Measurements from ENCODE around the gene PPP1R16B. TPM values are rescaled to one million over a fixed set of nuclear protein-coding genes. Genes with fewer than 3 reads are reported as not detected.
A peak's percentile ranks its signal among the peaks of the same experiment; 100 is the strongest.

Gene PPP1R16B
- total RNA-seq, 6 experiments from 2014 or later, result 0.62 to 4.0 (median 2.3) TPM

GRCh38 chr20:38787870-38788269, 17.6 kb upstream of the PPP1R16B start:
- ATAC-seq (no peak), DNase-seq (no peak)
- no peak for TF ChIP-seq CTCF (IDR thresholded peaks at IDR 0.05)
- TF ChIP-seq POLR2A (IDR thresholded peaks at IDR 0.05), result no peak
- Histone ChIP-seq H3K4me1 (peaks cover 0 to 2% (median 0%) of the 10 kb centered on the region in 4 donors), H3K27me3 (no peaks in the 10 kb centered on the region), H3K9me3 (no peaks in the 10 kb centered on the region), H3K4me3 (no peak overlapping the region), H3K36me3 (no peaks in the 10 kb centered on the region), H3K27ac (no peak overlapping the region)
- intact Hi-C loops (cut with DNase I), result no loop called here
- WGBS (ENCODE audit: insufficient coverage, low coverage, low lambda C conversion rate, missing lambda C conversion rate), result 78% methylated on average over 3 of the region's 7 CpGs

GRCh38 chr20:38789503-38790199, 15.8 kb upstream of the PPP1R16B start:
- intact Hi-C loops (cut with DNase I), result no loop called here
- H3K27ac ChIP-seq, result no peak overlapping the region
- TF ChIP-seq CTCF (IDR thresholded peaks at IDR 0.05) (no peak), POLR2A (IDR thresholded peaks at IDR 0.05) (no peak)
- H3K36me3 ChIP-seq, result no peaks in the 10 kb centered on the region
- DNase-seq, result no peak
- no peaks in the 10 kb centered on the region for H3K27me3 ChIP-seq
- no peaks in the 10 kb centered on the region for H3K9me3 ChIP-seq
- H3K4me1 ChIP-seq, result no peaks in the 10 kb centered on the region
- 84% methylated on average over 7 of the region's 7 CpGs for WGBS (ENCODE audit: insufficient coverage, low coverage, low lambda C conversion rate, missing lambda C conversion rate)
- H3K4me3 ChIP-seq, result no peak overlapping the region
- ATAC-seq, result no peak

GRCh38 chr20:38790200-38791053, 15.1 kb upstream of the PPP1R16B start:
- Histone ChIP-seq H3K9me3 (no peaks in the 10 kb centered on the region), H3K4me1 (no peaks in the 10 kb centered on the region), H3K4me3 (no peak overlapping the region), H3K36me3 (no peaks in the 10 kb centered on the region), H3K27me3 (no peaks in the 10 kb centered on the region), H3K27ac (no peak overlapping the region)
- TF ChIP-seq POLR2A (IDR thresholded peaks at IDR 0.05) (no peak), CTCF (IDR thresholded peaks at IDR 0.05) (peak; percentile 33 to 68 (median 56))
- DNase-seq, result no peak
- WGBS (ENCODE audit: insufficient coverage, low coverage, low lambda C conversion rate, missing lambda C conversion rate), result 27% methylated on average over 14 of the region's 16 CpGs
- ATAC-seq, result peak in 3 of 4 donors; percentile 55 to 70 (median 64)
- intact Hi-C loops (cut with DNase I), result no loop called here

GRCh38 chr20:38791291-38791690, 14.2 kb upstream of the PPP1R16B start:
- ATAC-seq, result no peak
- WGBS (ENCODE audit: insufficient coverage, low coverage, low lambda C conversion rate, missing lambda C conversion rate), result 66% methylated on average over 3 of the region's 3 CpGs
- H3K4me1 ChIP-seq, result no peaks in the 10 kb centered on the region
- H3K4me3 ChIP-seq, result no peak overlapping the region
- H3K36me3 ChIP-seq, result no peaks in the 10 kb centered on the region
- H3K9me3 ChIP-seq, result no peaks in the 10 kb centered on the region
- intact Hi-C loops (cut with DNase I), result no loop called here
- no peaks in the 10 kb centered on the region for H3K27me3 ChIP-seq
- DNase-seq, result no peak
- H3K27ac ChIP-seq, result no peak overlapping the region
- TF ChIP-seq POLR2A (IDR thresholded peaks at IDR 0.05) (no peak), CTCF (IDR thresholded peaks at IDR 0.05) (no peak)

All from right lobe of liver (tissue), 6 donors.